ENCODE results near the gene DRAP1. TPM values are rescaled to one million over a fixed set of nuclear protein-coding genes. Genes with fewer than 3 reads are reported as not detected.
A peak's percentile ranks its signal among the peaks of the same experiment; 100 is the strongest.

DRAP1 gene
- total and polyA plus RNA-seq, 3 experiments from 2014 or later = 94.6 to 115 (median 103) TPM

- DNase-seq = peak in 1 of 5 donors; percentile 22
- H3K36me3 Mint-ChIP-seq = peaks cover 0 to 5% (median 2%) of the 10 kb centered on the region in 3 donors
- peak overlapping the region; percentile 63 for H3K4me3 ChIP-seq (ENCODE audit: low read length)
- ChIA-PET POLR2A (interaction anchor here (0.7 to 1.5 kb wide), 5 partner anchors 9 to 68 kb away, joined by 3 to 11 read pairs (median 4); partner anchors contain the start of genes CCDC85B and MUS81), CTCF (interaction anchor here (0.7 to 8.0 kb wide), 6 partner anchors 10 to 60 kb away, joined by 3 to 60 read pairs (median 4); partner anchors contain the start of genes CCDC85B and FIBP)
- H3K9me3 Mint-ChIP-seq = no peaks in the 10 kb centered on the region
- peak overlapping the region; percentile 55 to 88 (median 77) for H3K4me3 Mint-ChIP-seq
- peaks cover 22% of the 10 kb centered on the region for H3K4me1 ChIP-seq (ENCODE audit: insufficient read depth, low read length)
- H3K36me3 ChIP-seq (ENCODE audit: insufficient read depth, low read length) = no peaks in the 10 kb centered on the region
- no peaks in the 10 kb centered on the region for H3K27me3 ChIP-seq (ENCODE audit: insufficient read depth, low read length, poor library complexity, severe bottlenecking)
- H3K4me1 Mint-ChIP-seq = peaks cover 23 to 40% (median 30%) of the 10 kb centered on the region in 3 donors
- H3K9me3 ChIP-seq (ENCODE audit: low read length) = no peaks in the 10 kb centered on the region
- no peaks in the 10 kb centered on the region for H3K27me3 Mint-ChIP-seq
- H3K27ac ChIP-seq (ENCODE audit: low read depth, low read length) = peak overlapping the region; percentile 70
- peak overlapping the region; percentile 89 to 99 (median 96) for H3K27ac Mint-ChIP-seq
Measured at GRCh38 chr11:65928667-65929066, 9.4 kb downstream of the DRAP1 start.

DNA sequence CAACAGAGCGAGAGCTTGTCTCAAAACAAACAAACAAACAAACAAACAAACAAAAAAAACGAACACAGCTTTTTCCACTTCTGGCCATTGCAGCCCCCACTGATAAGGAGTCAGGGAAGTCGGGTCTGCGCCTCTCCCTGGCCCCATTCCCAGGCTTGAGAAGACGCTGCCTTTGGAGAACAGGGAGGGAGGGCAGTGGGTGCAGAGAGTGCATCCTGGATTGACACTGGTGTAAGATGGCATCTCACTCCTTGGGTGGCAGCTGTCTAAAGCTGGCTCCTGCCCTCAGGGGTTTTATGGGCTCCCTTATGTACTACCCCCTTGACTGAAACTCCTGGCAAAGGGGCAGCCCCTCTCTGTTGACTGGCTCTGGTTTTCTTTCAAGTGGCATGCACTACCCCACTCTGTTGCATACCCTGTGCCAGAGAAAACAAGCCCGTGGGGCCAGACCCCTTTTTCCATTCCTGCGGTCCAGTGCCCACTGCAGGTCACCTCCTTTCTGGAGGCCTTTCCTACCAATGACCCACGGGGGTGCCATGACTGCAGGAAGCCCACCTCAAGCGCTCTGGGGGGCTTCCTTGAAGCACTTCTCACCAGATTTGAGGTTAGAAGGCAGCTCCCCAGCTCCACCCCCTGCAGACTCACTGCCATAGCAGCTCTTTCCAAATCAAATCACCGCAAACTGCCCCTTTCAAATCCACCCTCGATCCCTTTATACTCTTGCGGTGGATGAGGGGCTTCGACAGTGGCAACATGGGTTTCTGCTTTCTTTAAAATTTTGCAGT lies 12.7 kb downstream of the DRAP1 start:
- H3K4me3 Mint-ChIP-seq = peak overlapping the region in 1 of 7 donors; percentile 40
- H3K27ac Mint-ChIP-seq = peak overlapping the region in 1 of 8 donors; percentile 68
- ChIA-PET CTCF (interaction anchor here (1.0 to 8.0 kb wide), 3 partner anchors 42 to 50 kb away, joined by 3 to 60 read pairs (median 17); partner anchors contain the start of genes CCDC85B and FIBP), POLR2A (interaction anchor here (0.6 kb wide), 2 partner anchors 44 to 45 kb away, joined by 3 read pairs; partner anchors contain the start of gene FIBP)
- H3K27me3 ChIP-seq (ENCODE audit: insufficient read depth, low read length, poor library complexity, severe bottlenecking) = no peaks in the 10 kb centered on the region
- no peaks in the 10 kb centered on the region for H3K9me3 ChIP-seq (ENCODE audit: low read length)
- H3K9me3 Mint-ChIP-seq = no peaks in the 10 kb centered on the region
- DNase-seq = peak in 1 of 5 donors; percentile 48
- no peaks in the 10 kb centered on the region for H3K36me3 Mint-ChIP-seq
- no peak overlapping the region for H3K4me3 ChIP-seq (ENCODE audit: low read length)
- H3K4me1 Mint-ChIP-seq = peaks cover 22 to 36% (median 26%) of the 10 kb centered on the region in 3 donors
- peaks cover 0 to 1% of the 10 kb centered on the region in 2 donors for H3K27me3 Mint-ChIP-seq
- no peak overlapping the region for H3K27ac ChIP-seq (ENCODE audit: low read depth, low read length)
- H3K4me1 ChIP-seq (ENCODE audit: insufficient read depth, low read length) = peaks cover 21% of the 10 kb centered on the region
- H3K36me3 ChIP-seq (ENCODE audit: insufficient read depth, low read length) = no peaks in the 10 kb centered on the region

- Mint-ChIP-seq H3K27ac (no peak overlapping the region), H3K4me1 (peaks cover 16 to 31% (median 22%) of the 10 kb centered on the region in 3 donors), H3K27me3 (peaks cover 1 to 3% of the 10 kb centered on the region in 2 donors), H3K36me3 (no peaks in the 10 kb centered on the region), H3K4me3 (no peak overlapping the region), H3K9me3 (no peaks in the 10 kb centered on the region)
- Histone ChIP-seq H3K9me3 (ENCODE audit: low read length) (no peaks in the 10 kb centered on the region), H3K27me3 (ENCODE audit: insufficient read depth, low read length, poor library complexity, severe bottlenecking) (no peaks in the 10 kb centered on the region), H3K36me3 (ENCODE audit: insufficient read depth, low read length) (no peaks in the 10 kb centered on the region), H3K4me1 (ENCODE audit: insufficient read depth, low read length) (peaks cover 16% of the 10 kb centered on the region), H3K4me3 (ENCODE audit: low read length) (no peak overlapping the region), H3K27ac (ENCODE audit: low read depth, low read length) (no peak overlapping the region)
- POLR2A ChIA-PET = interaction anchor here (0.6 kb wide), 1 partner anchor 46 kb away, joined by 3 read pairs; no protein-coding TSS in a partner anchor
- DNase-seq = no peak
- CTCF ChIA-PET = interaction anchor here (1.0 to 8.0 kb wide), 3 partner anchors 43 to 51 kb away, joined by 3 to 60 read pairs (median 17); partner anchors contain the start of genes CCDC85B and FIBP
Measured at GRCh38 chr11:65932558-65932919, 13.3 kb downstream of the DRAP1 start.

GRCh38 chr11:65934014-65934413 lies 14.8 kb downstream of the DRAP1 start:
- H3K27me3 Mint-ChIP-seq = peaks cover 1 to 11% of the 10 kb centered on the region in 2 donors
- Histone ChIP-seq H3K4me1 (ENCODE audit: insufficient read depth, low read length) (peaks cover 2% of the 10 kb centered on the region), H3K27ac (ENCODE audit: low read depth, low read length) (no peak overlapping the region), H3K36me3 (ENCODE audit: insufficient read depth, low read length) (no peaks in the 10 kb centered on the region), H3K4me3 (ENCODE audit: low read length) (no peak overlapping the region), H3K27me3 (ENCODE audit: insufficient read depth, low read length, poor library complexity, severe bottlenecking) (no peaks in the 10 kb centered on the region), H3K9me3 (ENCODE audit: low read length) (no peaks in the 10 kb centered on the region)
- POLR2A ChIA-PET = interaction anchor here (0.6 kb wide), 1 partner anchor 86 kb away, joined by 3 read pairs; no protein-coding TSS in a partner anchor
- no peak overlapping the region for H3K27ac Mint-ChIP-seq
- no peaks in the 10 kb centered on the region for H3K36me3 Mint-ChIP-seq
- peaks cover 1 to 16% (median 7%) of the 10 kb centered on the region in 3 donors for H3K4me1 Mint-ChIP-seq
- H3K9me3 Mint-ChIP-seq = no peaks in the 10 kb centered on the region
- CTCF ChIA-PET = interaction anchor here (0.7 to 2.8 kb wide), 3 partner anchors 16 to 49 kb away, joined by 3 to 17 read pairs (median 3); partner anchors contain the start of gene FIBP
- H3K4me3 Mint-ChIP-seq = no peak overlapping the region
- no peak for DNase-seq

DNA sequence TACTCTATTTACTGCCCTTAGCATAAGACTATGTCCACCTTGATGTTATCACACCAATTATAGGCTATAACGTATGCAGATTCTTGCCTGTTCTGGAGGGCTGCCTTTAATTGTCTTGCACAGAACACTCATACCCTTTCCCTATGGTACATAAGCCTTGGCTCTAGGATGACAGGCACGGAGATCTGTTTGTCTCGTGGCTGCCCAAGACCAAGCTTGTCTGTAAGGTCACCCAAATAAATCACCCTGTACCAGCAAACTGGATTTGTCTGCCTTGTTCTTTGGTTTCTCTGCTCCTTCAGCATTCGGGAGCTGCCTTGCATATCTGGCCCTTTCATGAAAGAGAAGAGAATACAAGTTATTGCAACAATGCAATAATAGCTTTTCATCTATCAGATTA lies 18.5 kb downstream of the DRAP1 start:
- H3K27me3 Mint-ChIP-seq = peaks cover 1 to 15% of the 10 kb centered on the region in 2 donors
- ChIA-PET CTCF (interaction anchor here (0.6 to 1.8 kb wide), 2 partner anchors 53 kb away, joined by 3 to 5 read pairs; no protein-coding TSS in a partner anchor), POLR2A (no interaction called here)
- Histone ChIP-seq H3K4me3 (ENCODE audit: low read length) (no peak overlapping the region), H3K27ac (ENCODE audit: low read depth, low read length) (no peak overlapping the region), H3K36me3 (ENCODE audit: insufficient read depth, low read length) (no peaks in the 10 kb centered on the region), H3K9me3 (ENCODE audit: low read length) (no peaks in the 10 kb centered on the region), H3K4me1 (ENCODE audit: insufficient read depth, low read length) (no peaks in the 10 kb centered on the region), H3K27me3 (ENCODE audit: insufficient read depth, low read length, poor library complexity, severe bottlenecking) (no peaks in the 10 kb centered on the region)
- H3K4me3 Mint-ChIP-seq = no peak overlapping the region
- no peak for DNase-seq
- no peaks in the 10 kb centered on the region for H3K4me1 Mint-ChIP-seq
- no peaks in the 10 kb centered on the region for H3K9me3 Mint-ChIP-seq
- no peaks in the 10 kb centered on the region for H3K36me3 Mint-ChIP-seq
- H3K27ac Mint-ChIP-seq = no peak overlapping the region

DNA sequence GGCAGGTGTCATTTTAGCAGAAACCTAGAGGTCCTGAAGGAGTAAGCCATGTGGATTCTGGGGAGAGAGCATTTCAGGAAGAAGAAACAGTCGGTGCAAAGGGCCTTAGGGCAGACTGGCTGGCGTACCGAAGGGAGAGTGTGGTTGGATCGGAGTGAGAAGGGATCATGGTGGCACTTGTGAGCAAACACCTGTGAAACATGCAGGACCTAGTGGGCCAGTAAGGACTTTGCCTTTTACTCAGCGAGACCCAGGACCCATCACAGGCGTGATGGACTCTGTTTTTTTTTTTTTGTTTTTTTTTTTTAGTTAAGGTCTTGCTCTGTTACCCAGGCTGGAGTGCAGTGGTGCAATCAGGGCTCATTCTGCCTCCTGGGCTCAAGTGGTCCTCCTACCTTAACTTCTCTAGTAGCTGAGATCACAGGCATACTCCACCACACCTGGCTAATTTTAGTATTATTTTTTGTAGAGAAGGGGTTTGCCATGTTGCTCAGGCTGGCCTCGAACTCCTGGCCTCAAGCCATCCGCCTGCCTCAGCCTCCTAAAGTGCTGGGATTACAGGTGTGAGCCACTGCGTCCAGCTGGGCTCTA lies 22.6 kb downstream of the DRAP1 start:
- H3K9me3 Mint-ChIP-seq = no peaks in the 10 kb centered on the region
- ChIA-PET POLR2A (interaction anchor here (0.6 kb wide), 1 partner anchor 54 kb away, joined by 3 read pairs; the partner anchor contains the start of gene FIBP), CTCF (no interaction called here)
- H3K4me1 Mint-ChIP-seq = no peaks in the 10 kb centered on the region
- Histone ChIP-seq H3K4me3 (ENCODE audit: low read length) (no peak overlapping the region), H3K9me3 (ENCODE audit: low read length) (no peaks in the 10 kb centered on the region), H3K4me1 (ENCODE audit: insufficient read depth, low read length) (no peaks in the 10 kb centered on the region), H3K27me3 (ENCODE audit: insufficient read depth, low read length, poor library complexity, severe bottlenecking) (no peaks in the 10 kb centered on the region), H3K27ac (ENCODE audit: low read depth, low read length) (no peak overlapping the region), H3K36me3 (ENCODE audit: insufficient read depth, low read length) (no peaks in the 10 kb centered on the region)
- no peak overlapping the region for H3K4me3 Mint-ChIP-seq
- no peaks in the 10 kb centered on the region for H3K36me3 Mint-ChIP-seq
- peak overlapping the region in 2 of 8 donors; percentile 31 to 90 for H3K27ac Mint-ChIP-seq
- H3K27me3 Mint-ChIP-seq = peaks cover 0 to 15% of the 10 kb centered on the region in 2 donors
- no peak for DNase-seq

DNA sequence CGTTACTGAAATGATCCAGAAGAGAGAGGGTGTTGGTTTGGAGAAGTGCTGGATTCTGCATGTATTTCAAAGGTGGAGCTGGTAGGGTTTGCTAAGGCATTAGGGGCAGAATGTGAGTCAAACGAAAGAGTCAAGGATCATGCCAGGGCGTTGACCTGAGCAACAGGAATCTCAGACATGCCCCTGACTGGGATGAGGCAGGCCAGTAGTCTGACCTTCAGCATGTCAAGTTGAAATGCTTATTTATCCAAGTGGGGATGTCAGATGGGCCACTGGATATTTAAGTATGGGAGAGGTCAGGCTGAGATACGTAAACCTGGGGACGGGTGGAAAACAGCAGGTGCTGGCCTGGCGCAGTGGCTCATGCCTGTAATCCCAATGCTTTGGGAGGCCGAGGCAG lies 23.3 kb downstream of the DRAP1 start:
- no peaks in the 10 kb centered on the region for H3K4me1 Mint-ChIP-seq
- peaks cover 0 to 12% of the 10 kb centered on the region in 2 donors for H3K27me3 Mint-ChIP-seq
- POLR2A ChIA-PET = interaction anchor here (0.6 kb wide), 1 partner anchor 54 kb away, joined by 3 read pairs; the partner anchor contains the start of gene FIBP

More for the DNA sequence above, 23.3 kb downstream of the DRAP1 start:
- H3K27ac Mint-ChIP-seq = no peak overlapping the region
- H3K36me3 ChIP-seq (ENCODE audit: insufficient read depth, low read length) = no peaks in the 10 kb centered on the region
- H3K9me3 Mint-ChIP-seq = no peaks in the 10 kb centered on the region
- no peaks in the 10 kb centered on the region for H3K4me1 ChIP-seq (ENCODE audit: insufficient read depth, low read length)
- no peak overlapping the region for H3K27ac ChIP-seq (ENCODE audit: low read depth, low read length)
- H3K27me3 ChIP-seq (ENCODE audit: insufficient read depth, low read length, poor library complexity, severe bottlenecking) = no peaks in the 10 kb centered on the region
- H3K4me3 Mint-ChIP-seq = no peak overlapping the region
- H3K9me3 ChIP-seq (ENCODE audit: low read length) = no peaks in the 10 kb centered on the region
- H3K36me3 Mint-ChIP-seq = no peaks in the 10 kb centered on the region
- DNase-seq = no peak
- CTCF ChIA-PET = no interaction called here
- H3K4me3 ChIP-seq (ENCODE audit: low read length) = no peak overlapping the region

Data from CD8-positive, alpha-beta memory T cell (primary cell).